GM13976 (cell line): ENCODE measurements around the gene IGF1R.

Experiments used
- DNase-seq: peaks from one replicate; pipeline ENCODE4 v3.0.0; 2012; ENCODE audit warnings: low spot score
- in situ Hi-C: fragments of 300-500 bp; cut with MboI; formaldehyde crosslinking; loops from one replicate; pipeline ENCODE4 v1.12.0; 2022; ENCODE audit warnings: low sequenced_read_pairs, mixed read lengths, inconsistent platforms; ENCODE audit not compliant: unreplicated experiment
- TF ChIP-seq, protein P1 (sequence below): IDR thresholded peaks from 2 replicates; pipeline ENCODE4 v1.5.1; 2012; ENCODE audit warnings: borderline replicate concordance, mild to moderate bottlenecking; ENCODE audit not compliant: insufficient read depth; ENCODE audit errors: extremely low read depth, missing control alignments, control extremely low read depth

Gene IGF1R

GRCh38 chr15:98654790-98655360, 6.5 kb downstream of the IGF1R start:
- DNase-seq: no peak
- TF ChIP-seq, protein P1, sequence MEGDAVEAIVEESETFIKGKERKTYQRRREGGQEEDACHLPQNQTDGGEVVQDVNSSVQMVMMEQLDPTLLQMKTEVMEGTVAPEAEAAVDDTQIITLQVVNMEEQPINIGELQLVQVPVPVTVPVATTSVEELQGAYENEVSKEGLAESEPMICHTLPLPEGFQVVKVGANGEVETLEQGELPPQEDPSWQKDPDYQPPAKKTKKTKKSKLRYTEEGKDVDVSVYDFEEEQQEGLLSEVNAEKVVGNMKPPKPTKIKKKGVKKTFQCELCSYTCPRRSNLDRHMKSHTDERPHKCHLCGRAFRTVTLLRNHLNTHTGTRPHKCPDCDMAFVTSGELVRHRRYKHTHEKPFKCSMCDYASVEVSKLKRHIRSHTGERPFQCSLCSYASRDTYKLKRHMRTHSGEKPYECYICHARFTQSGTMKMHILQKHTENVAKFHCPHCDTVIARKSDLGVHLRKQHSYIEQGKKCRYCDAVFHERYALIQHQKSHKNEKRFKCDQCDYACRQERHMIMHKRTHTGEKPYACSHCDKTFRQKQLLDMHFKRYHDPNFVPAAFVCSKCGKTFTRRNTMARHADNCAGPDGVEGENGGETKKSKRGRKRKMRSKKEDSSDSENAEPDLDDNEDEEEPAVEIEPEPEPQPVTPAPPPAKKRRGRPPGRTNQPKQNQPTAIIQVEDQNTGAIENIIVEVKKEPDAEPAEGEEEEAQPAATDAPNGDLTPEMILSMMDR: no peak
- in situ Hi-C loops: loop anchor here (5.0 kb wide), 1 partner anchor 138 kb away; no protein-coding TSS in a partner anchor

- in situ Hi-C loops: loop anchor here (5.0 kb wide), 1 partner anchor 138 kb away; no protein-coding TSS in a partner anchor
These were observed 7.4 kb downstream of the IGF1R start for GRCh38 chr15:98655732-98656131.

DNA sequence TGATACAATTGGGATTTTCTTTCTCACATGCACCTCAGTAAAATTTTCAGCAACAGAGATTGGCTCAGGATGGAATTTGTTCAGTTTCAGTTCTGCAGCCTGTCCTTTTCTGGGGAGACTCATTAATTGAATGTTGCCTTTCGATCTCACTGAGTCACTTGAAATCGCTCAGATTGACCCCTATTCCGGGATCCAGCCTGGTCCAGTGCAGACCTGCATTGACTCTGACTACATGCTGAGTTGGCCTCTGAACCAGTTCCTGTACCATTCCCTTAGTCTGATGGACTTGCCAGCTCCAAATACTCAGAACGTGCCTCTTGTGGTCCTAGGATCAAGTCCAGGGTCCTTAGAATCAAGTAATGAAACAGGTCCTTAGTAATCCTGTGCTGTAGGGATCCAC, 9.4 kb downstream of the IGF1R start:
- in situ Hi-C loops: loop anchor here (5.0 kb wide), 1 partner anchor 140 kb away; no protein-coding TSS in a partner anchor
- DNase-seq: no peak

More at GRCh38 chr15:98655732-98656131, 7.4 kb downstream of the IGF1R start:
- TF ChIP-seq, protein P1: no peak
- no peak for DNase-seq

GRCh38 chr15:98658831-98659699, 10.7 kb downstream of the IGF1R start:
- in situ Hi-C loops: loop anchor here (5.0 kb wide), 1 partner anchor 142 kb away; no protein-coding TSS in a partner anchor

More for the DNA sequence above, 9.4 kb downstream of the IGF1R start:
- TF ChIP-seq, protein P1: no peak

GRCh38 chr15:98660055-98660454, 11.7 kb downstream of the IGF1R start:
- in situ Hi-C loops: no loop called here

More at GRCh38 chr15:98658831-98659699, 10.7 kb downstream of the IGF1R start:
- DNase-seq: peak; percentile 69
- TF ChIP-seq, protein P1: peak; percentile 87

GRCh38 chr15:98663045-98663444, 14.7 kb downstream of the IGF1R start:
- TF ChIP-seq, protein P1: no peak
- in situ Hi-C loops: no loop called here
- no peak for DNase-seq

More at GRCh38 chr15:98660055-98660454, 11.7 kb downstream of the IGF1R start:
- no peak for DNase-seq
- TF ChIP-seq, protein P1: no peak
